Mucosa of stomach (tissue), 1 donor: ENCODE data around the gene STK38L.

Experiments
- H3K27me3 ChIP-seq: one replicate; pipeline ENCODE4 v1.7.0; 2013; ENCODE audit warnings: mild to moderate bottlenecking, low read length; ENCODE audit not compliant: control insufficient read depth, insufficient read depth
- H3K36me3 ChIP-seq: one replicate; pipeline ENCODE4 v1.7.0; 2013; ENCODE audit warnings: low read length; ENCODE audit not compliant: control insufficient read depth, insufficient read depth
- H3K4me1 ChIP-seq: one replicate; pipeline ENCODE4 v1.7.0; 2013; ENCODE audit warnings: mild to moderate bottlenecking, low read length; ENCODE audit not compliant: control insufficient read depth, insufficient read depth
- H3K4me3 ChIP-seq: one replicate; pipeline ENCODE4 v1.7.0; 2013; ENCODE audit warnings: low read length
- H3K9ac ChIP-seq: one replicate; pipeline ENCODE4 v1.7.0; 2013; ENCODE audit warnings: mild to moderate bottlenecking, low read length, moderate library complexity
- H3K9me3 ChIP-seq: one replicate; pipeline ENCODE4 v1.7.0; 2013; ENCODE audit warnings: mild to moderate bottlenecking, low read length, moderate library complexity; ENCODE audit not compliant: control insufficient read depth
- donor health status: Pancreatic carcinoma.

The STK38L gene

DNA sequence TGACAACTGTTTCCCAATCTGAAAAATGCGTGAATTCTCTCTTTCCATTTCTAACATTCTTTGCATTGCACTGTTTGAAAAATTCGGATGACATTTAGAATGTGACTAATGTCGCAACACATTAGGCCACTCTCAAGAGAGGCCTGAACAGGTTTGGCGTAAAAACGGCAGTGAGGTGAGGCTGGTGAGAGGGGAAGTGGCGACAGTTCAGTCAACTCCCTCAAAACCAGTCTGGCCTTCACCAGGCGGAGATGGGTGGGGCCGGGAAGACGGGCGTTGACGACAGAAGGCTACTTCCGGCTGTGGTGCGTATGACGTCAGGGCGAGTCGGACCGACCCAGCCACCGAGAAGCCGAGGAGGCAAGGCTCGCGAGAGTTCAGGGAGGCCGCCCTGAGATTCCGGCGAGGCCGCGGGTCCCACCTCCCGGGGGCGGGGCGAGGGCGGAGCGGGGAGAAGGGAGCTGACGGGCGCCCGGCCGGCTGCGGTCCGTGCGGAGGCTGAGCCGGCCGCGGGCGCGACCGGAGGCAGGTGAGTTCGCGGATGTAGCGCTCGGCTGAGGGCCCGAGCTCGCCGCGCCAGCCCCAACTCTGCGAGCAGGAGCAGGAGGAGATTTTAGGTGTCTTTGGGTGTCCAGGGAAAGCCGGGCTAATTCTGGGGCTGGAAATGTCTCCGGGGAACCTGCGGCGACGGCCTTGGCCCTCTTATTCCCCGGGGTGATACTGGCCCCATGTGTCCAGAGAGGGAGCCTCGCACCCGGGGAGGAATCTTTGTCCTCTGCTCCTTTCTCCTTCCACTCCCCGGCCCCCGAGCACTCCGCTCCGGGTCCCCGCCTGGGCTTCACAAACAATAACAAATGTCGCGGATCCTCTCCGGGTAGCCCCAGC, at the start of gene STK38L:
TSS of gene STK38L (plus strand) at position 483 of the 885 bp plus-strand sequence. CDS start 53,435 bp downstream, outside the sequence.
- H3K9me3 ChIP-seq = no peaks in the 10 kb centered on the region

DNA sequence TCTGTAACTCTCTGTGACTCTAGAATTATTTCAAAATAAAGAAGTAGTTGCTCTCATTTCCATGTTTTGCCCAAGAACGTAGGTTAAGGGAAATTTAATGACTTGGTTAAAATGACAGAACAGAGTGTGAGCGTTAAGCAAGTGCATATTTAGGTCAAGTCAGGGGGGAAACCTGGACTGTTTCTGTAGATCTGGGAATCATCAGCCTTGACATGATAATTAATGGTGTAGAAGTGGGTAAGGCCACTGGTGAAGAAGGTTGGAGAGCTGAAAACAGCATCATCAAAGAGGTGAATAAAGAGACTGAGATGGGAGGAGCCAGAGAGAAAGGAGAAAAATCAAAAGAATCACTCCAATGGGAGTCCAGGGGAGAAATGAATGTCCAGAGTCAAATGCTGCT, 49.4 kb upstream of the STK38L start:
- Histone ChIP-seq H3K4me3 (no peak overlapping the region), H3K27me3 (no peaks in the 10 kb centered on the region), H3K4me1 (peaks cover 47% of the 10 kb centered on the region), H3K36me3 (no peaks in the 10 kb centered on the region), H3K9me3 (no peaks in the 10 kb centered on the region), H3K9ac (no peak overlapping the region)

More for the DNA sequence above, at the start of gene STK38L:
- H3K36me3 ChIP-seq = no peaks in the 10 kb centered on the region
- H3K27me3 ChIP-seq = no peaks in the 10 kb centered on the region
- H3K4me3 ChIP-seq = peak within 1 kb of the TSS; percentile 83
- no peaks in the 10 kb centered on the region for H3K4me1 ChIP-seq
- H3K9ac ChIP-seq = peak within 1 kb of the TSS; percentile 96

DNA sequence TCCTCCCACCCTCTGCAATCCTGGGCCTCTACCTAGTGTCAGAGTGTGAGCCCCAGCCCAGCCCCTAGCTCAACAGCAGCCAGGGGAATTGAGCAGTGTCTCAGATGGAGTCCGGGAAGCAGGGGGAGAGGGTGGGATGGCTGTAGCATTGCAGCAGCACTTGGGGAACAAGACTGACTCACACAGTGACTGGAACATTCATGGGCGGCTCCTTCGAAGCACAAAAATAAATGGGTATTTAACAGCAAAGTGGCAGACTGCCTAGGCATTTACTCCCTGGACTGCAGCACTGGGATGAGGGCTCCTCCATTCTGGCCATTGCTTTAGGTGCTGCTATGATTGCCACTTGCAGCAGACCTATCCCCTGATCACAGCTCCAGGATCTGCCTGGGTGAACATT, 46.0 kb upstream of the STK38L start:
- Histone ChIP-seq H3K36me3 (no peaks in the 10 kb centered on the region), H3K4me1 (peaks cover 16% of the 10 kb centered on the region), H3K27me3 (no peaks in the 10 kb centered on the region), H3K4me3 (no peak overlapping the region), H3K9me3 (no peaks in the 10 kb centered on the region), H3K9ac (no peak overlapping the region)

DNA sequence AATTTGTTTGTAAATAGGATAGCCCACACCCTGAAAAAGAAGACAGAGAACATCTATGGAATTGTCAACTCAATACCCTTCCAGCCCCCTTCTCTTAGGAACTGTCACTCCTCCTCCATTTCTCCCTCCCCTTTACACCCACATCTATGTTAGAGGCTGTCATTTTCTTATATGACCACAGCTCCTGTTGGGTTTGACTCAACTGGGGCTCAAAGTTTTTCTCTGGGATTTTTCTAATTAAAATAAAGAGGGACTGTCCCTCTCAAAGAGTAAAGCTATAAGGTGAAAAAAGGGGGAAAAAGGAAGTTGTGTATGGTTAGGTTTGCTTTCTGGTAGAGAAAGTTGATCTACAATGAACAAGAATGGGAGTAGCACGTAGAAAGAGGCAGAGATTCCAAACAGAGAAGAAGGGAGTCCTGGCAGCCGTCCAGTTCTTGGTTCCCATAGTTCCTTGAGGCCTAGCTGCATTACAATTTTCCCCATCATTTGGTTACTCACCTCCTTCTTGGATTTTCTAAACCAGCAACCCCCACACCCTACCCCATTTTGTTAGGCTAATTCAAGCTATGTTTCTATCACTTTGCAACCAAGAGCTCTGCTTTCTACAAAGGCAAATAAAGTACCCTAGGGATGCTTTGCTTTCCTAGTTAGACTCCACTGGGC, 44.3 kb upstream of the STK38L start:
- H3K4me1 ChIP-seq = no peaks in the 10 kb centered on the region
- no peaks in the 10 kb centered on the region for H3K27me3 ChIP-seq
- no peaks in the 10 kb centered on the region for H3K36me3 ChIP-seq
- H3K9ac ChIP-seq = no peak overlapping the region
- H3K4me3 ChIP-seq = no peak overlapping the region
- no peaks in the 10 kb centered on the region for H3K9me3 ChIP-seq

DNA sequence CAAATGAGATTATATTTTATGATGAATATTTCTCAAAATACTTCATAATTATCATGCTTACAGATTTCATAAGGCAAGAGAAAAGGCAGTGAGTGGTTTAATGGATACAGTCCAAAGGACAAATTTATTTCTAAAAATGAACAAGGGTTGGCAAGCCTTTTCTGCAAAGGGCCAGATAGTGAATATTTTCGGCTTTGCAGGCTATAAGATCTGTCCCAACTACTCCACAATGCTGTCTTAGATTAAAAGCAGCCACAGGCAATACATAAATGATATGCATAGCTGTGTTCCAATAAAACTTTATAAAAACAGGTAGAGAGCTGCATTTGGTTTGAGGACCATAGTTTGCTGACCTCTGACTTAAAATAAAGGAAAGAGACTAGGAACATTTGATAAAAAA, 42.9 kb upstream of the STK38L start:
- no peaks in the 10 kb centered on the region for H3K4me1 ChIP-seq
- no peak overlapping the region for H3K9ac ChIP-seq
- H3K36me3 ChIP-seq = no peaks in the 10 kb centered on the region
- H3K9me3 ChIP-seq = no peaks in the 10 kb centered on the region
- no peaks in the 10 kb centered on the region for H3K27me3 ChIP-seq
- no peak overlapping the region for H3K4me3 ChIP-seq

DNA sequence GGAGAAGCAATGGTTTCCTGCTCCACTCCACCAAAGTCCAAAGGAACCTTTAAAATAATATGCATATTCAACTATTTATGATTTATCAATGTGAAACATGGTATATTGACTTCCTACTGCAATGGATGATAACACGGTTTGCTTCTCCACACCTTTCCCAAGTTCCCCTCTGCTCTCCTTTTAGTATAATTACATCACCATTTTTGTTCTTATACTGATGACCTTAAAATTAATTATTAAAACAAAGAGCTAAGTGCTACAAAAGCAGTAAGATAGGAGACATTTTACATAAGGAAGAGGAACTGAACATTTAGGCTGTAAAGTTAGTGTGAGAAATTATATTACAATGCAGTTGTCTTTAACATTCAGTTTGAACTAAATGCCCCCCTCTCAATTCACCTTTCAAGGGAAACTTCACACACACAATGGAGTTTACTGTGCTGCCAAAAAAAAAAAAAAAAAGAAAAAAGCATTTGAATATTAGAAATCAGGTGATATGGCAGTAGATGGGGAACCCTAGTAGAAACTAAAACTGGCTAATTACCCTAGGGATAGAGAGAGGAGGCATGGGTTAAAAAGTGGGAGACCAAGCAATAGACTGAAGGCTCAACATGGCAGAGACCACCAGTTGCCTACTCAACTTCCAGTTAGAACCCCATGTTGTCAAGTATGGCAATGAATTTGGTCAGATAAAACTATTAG, 37.1 kb upstream of the STK38L start:
- Histone ChIP-seq H3K4me1 (peaks cover 5% of the 10 kb centered on the region), H3K27me3 (no peaks in the 10 kb centered on the region), H3K36me3 (no peaks in the 10 kb centered on the region), H3K9me3 (no peaks in the 10 kb centered on the region), H3K9ac (no peak overlapping the region), H3K4me3 (no peak overlapping the region)

DNA sequence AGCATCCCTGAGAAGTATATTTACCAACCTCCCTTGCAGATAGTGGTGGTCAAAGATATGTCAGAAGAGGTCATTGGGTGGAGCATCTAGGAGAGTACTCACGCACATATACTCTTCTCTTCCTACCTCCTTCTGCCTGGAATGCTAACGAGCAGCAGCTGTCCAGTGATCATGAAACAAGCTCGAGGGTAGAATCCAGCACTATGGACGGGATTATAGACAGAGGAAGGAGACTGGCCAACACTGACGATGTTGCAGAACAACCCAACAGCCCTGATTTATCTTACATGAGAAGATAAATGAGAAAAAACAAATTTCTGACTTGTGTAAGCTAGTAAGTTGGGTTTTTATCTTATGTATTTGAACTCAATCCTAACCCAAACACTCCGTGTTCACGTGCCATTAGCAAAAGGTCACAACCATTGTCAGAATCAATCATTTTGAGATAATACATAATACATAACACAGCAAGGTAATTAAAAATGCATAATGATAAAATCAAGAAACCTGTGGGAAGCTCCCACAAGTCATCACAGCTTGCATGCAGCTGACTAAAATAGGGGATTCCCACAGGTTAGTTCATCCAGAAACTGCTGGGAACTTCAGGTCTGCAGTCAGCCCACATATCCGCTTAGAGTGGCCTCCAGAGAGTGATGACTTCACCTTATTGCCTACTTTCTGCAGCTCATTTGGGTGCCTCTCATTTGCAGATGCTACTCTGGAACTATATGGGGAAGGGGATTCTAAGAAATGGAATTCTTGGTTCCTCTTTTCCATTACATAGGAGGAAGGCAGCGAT, 36.3 kb upstream of the STK38L start:
- H3K27me3 ChIP-seq = no peaks in the 10 kb centered on the region
- H3K9me3 ChIP-seq = no peaks in the 10 kb centered on the region
- H3K4me3 ChIP-seq = no peak overlapping the region
- H3K4me1 ChIP-seq = peaks cover 5% of the 10 kb centered on the region
- H3K9ac ChIP-seq = no peak overlapping the region
- H3K36me3 ChIP-seq = no peaks in the 10 kb centered on the region

DNA sequence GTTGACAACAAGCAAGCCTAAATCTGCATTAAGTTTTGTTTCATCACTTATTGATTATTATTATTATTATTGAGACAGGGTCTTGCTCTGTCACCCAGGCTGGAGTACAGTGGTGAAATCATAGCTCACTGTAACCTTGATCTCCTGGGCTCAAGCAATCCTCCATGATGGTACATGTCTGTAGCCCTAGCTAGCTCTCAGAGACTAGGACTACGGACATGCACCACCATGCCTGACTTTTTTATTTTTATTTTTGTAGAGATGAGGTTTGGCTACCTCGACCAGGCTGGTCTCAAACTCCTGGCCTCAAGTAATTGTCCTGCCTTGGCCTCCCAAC, 35.7 kb upstream of the STK38L start:
- no peaks in the 10 kb centered on the region for H3K36me3 ChIP-seq
- H3K27me3 ChIP-seq = no peaks in the 10 kb centered on the region
- H3K4me3 ChIP-seq = no peak overlapping the region
- peaks cover 5% of the 10 kb centered on the region for H3K4me1 ChIP-seq
- no peaks in the 10 kb centered on the region for H3K9me3 ChIP-seq
- no peak overlapping the region for H3K9ac ChIP-seq

DNA sequence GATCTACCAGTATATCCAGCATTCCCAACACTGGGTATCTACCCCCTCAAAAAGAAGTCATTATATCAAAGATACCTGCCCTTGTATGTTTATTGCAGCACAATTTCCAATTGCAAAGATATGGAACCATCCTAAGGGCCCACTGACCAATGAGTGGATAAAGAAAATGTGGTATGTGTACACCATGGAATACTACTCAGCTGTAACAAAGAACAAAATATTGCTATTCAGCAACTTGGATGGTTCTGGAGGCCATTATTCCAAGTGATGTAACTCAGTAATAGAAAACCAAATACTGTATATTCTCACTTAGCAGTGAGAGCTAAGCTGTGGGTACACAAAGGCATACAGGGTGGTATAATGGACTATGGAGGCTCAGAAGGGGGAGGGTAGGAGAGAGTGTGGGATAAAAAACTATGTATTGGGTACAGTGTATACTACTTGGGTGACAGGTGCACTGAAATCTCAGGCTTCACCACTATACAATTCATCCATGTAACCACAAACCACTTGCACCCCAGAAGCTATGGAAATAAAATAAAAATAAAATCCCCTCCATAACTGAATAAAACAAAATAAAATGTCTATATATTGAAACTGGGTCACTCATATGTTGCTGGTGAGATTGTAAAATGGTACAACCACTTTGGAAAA, 34.7 kb upstream of the STK38L start:
- H3K4me1 ChIP-seq = peaks cover 5% of the 10 kb centered on the region
- H3K27me3 ChIP-seq = no peaks in the 10 kb centered on the region
- H3K36me3 ChIP-seq = no peaks in the 10 kb centered on the region
- no peaks in the 10 kb centered on the region for H3K9me3 ChIP-seq
- no peak overlapping the region for H3K9ac ChIP-seq
- H3K4me3 ChIP-seq = no peak overlapping the region

DNA sequence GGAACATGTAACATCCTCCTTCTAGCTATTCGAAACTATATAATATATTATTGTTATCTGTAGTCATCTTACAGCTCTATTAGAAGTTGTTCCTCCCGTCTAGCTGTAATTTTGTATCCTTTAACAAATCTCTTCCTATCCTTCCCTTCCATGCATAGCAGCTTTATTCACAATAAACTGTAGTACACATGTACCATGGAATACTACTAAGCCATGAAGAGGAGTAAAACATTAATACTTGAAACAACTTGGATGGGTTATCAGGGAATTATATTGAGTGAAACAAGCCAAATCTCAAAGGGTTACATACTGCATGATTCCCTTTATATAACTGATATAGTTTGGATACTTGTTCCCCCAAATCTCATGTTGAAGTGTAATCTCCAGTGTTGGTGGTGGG, 33.9 kb upstream of the STK38L start:
- Histone ChIP-seq H3K9ac (no peak overlapping the region), H3K4me1 (peaks cover 5% of the 10 kb centered on the region), H3K4me3 (no peak overlapping the region), H3K9me3 (no peaks in the 10 kb centered on the region), H3K27me3 (no peaks in the 10 kb centered on the region), H3K36me3 (no peaks in the 10 kb centered on the region)

DNA sequence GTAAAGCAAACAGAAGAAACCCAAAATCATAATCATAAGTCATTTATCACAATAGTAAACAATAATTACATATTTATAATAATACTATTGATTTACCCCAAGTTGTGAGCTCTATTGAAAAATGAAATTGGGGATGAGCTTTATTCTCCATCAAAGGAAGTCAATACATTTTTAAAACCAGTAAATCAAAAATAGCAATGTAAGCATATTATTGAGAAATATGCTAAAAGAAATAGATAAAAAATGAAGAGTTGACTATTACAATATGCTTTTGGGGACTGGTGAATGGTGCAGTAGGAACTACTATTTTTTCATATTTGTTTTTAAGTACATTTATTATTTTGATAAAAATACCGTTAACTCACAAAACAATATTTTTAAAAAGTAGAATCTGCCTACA, 31.2 kb upstream of the STK38L start:
- H3K4me3 ChIP-seq = no peak overlapping the region
- no peaks in the 10 kb centered on the region for H3K36me3 ChIP-seq
- no peaks in the 10 kb centered on the region for H3K9me3 ChIP-seq
- H3K9ac ChIP-seq = no peak overlapping the region
- H3K27me3 ChIP-seq = no peaks in the 10 kb centered on the region
- H3K4me1 ChIP-seq = no peaks in the 10 kb centered on the region
